HG02763 (cell line): Measurements from ENCODE around the gene YBX3.

Experiments
- ATAC-seq: cut with Tn5 transposase; IDR thresholded peaks from one replicate; pipeline ENCODE4 v1.9.1; 2021; ENCODE audit warnings: mild to moderate bottlenecking, moderate library complexity; ENCODE audit not compliant: unreplicated experiment

The YBX3 gene

GRCh38 chr12:10722502-10722904 lies 620 bp downstream of the YBX3 start:
- ATAC-seq, result peak; percentile 32

- ATAC-seq, result peak; percentile 17
Observed at GRCh38 chr12:10721651-10722501, 1.2 kb downstream of the YBX3 start.

- ATAC-seq, result no peak
Observed at GRCh38 chr12:10720974-10721650, 2.0 kb downstream of the YBX3 start.

- no peak for ATAC-seq
Observed at GRCh38 chr12:10719482-10719881, 3.6 kb downstream of the YBX3 start.

- ATAC-seq, result no peak
Observed at GRCh38 chr12:10718279-10718821, 4.8 kb downstream of the YBX3 start.

- no peak for ATAC-seq
Observed at GRCh38 chr12:10717410-10717809, 5.7 kb downstream of the YBX3 start.

GRCh38 chr12:10716704-10717315 lies 6.3 kb downstream of the YBX3 start:
- ATAC-seq, result no peak

- ATAC-seq, result no peak
Observed at GRCh38 chr12:10716277-10716676, 6.8 kb downstream of the YBX3 start.

GRCh38 chr12:10715491-10715890 lies 7.6 kb downstream of the YBX3 start:
- ATAC-seq, result no peak

GRCh38 chr12:10709808-10710207 lies 13.3 kb downstream of the YBX3 start:
- ATAC-seq, result no peak

- no peak for ATAC-seq
Observed at GRCh38 chr12:10708862-10709261, 14.3 kb downstream of the YBX3 start.

- no peak for ATAC-seq
Observed at GRCh38 chr12:10705655-10706054, 17.5 kb downstream of the YBX3 start.

- no peak for ATAC-seq
Observed at GRCh38 chr12:10701843-10702242, 21.3 kb downstream of the YBX3 start.

GRCh38 chr12:10701131-10701681 lies 21.9 kb downstream of the YBX3 start:
- ATAC-seq, result peak; percentile 67

GRCh38 chr12:10700581-10700980 lies 22.5 kb downstream of the YBX3 start:
- ATAC-seq, result no peak

GRCh38 chr12:10697862-10698261 lies 25.3 kb downstream of the YBX3 start:
- no peak for ATAC-seq

GRCh38 chr12:10697156-10697555 lies 26.0 kb downstream of the YBX3 start:
- no peak for ATAC-seq

- no peak for ATAC-seq
Observed at GRCh38 chr12:10690906-10691305, 32.2 kb downstream of the YBX3 start.

- no peak for ATAC-seq
Observed at GRCh38 chr12:10689146-10689545, 34.0 kb downstream of the YBX3 start.

GRCh38 chr12:10688042-10688441 lies 35.1 kb downstream of the YBX3 start:
- ATAC-seq, result no peak

- peak; percentile 52 for ATAC-seq
Observed at GRCh38 chr12:10673659-10674384, 49.3 kb downstream of the YBX3 start, which contains the start of gene STYK1. Gene STYK1 (minus strand): TSS chr12:10674052. CDS start chr12:10634618, 39,434 bp downstream.
